HepG2 (cell line): Measurements from ENCODE around the gene PLPP3. TPM values are rescaled to one million over a fixed set of nuclear protein-coding genes. Genes with fewer than 3 reads are reported as not detected.

Experiments
- CSRNP1 ChIP-seq: sonication (generic); formaldehyde crosslinking; IDR thresholded peaks from 2 replicates; pipeline ENCODE4 v1.8.1; 2023; ENCODE audit warnings: mild to moderate bottlenecking, missing genetic modification reagents
- DBP ChIP-seq: sonication (generic); formaldehyde crosslinking; IDR thresholded peaks from 2 replicates; pipeline ENCODE4 v1.4.0; 2020; ENCODE audit warnings: missing genetic modification reagents; ENCODE audit errors: not compliant biosample characterization
- DZIP1 ChIP-seq: sonication (generic); formaldehyde crosslinking; IDR thresholded peaks from 2 replicates; pipeline ENCODE4 v1.5.0; 2020; ENCODE audit warnings: mild to moderate bottlenecking, missing genetic modification reagents
- GATAD1 ChIP-seq: IDR thresholded peaks from 2 replicates; pipeline ENCODE4 v1.6.1; 2016; ENCODE audit warnings: missing genetic modification reagents, missing compliant biosample characterization
- GPN1 ChIP-seq: sonication (generic); formaldehyde crosslinking; IDR thresholded peaks from 2 replicates; pipeline ENCODE4 v1.5.1; 2020; ENCODE audit warnings: missing genetic modification reagents, borderline replicate concordance
- JARID2 ChIP-seq: sonication (generic); formaldehyde crosslinking; IDR thresholded peaks from 2 replicates; pipeline ENCODE4 v1.8.1; 2023; ENCODE audit warnings: missing genetic modification reagents, inconsistent platforms; ENCODE audit not compliant: insufficient replicate concordance
- RERE ChIP-seq: IDR thresholded peaks from 2 replicates; pipeline ENCODE4 v1.6.1; 2016; ENCODE audit warnings: low read depth, missing genetic modification reagents, missing compliant biosample characterization
- TAF1 ChIP-seq: sonication (generic); formaldehyde crosslinking; IDR thresholded peaks from 2 replicates; pipeline ENCODE4 v1.4.0; 2020; ENCODE audit warnings: missing genetic modification reagents
- TCF7L2 ChIP-seq: IDR thresholded peaks from 2 replicates; pipeline ENCODE4 v1.6.1; 2011; ENCODE audit warnings: mild to moderate bottlenecking, low read depth, low read length, moderate library complexity
- ZC3H4 ChIP-seq: sonication (generic); formaldehyde crosslinking; IDR thresholded peaks from 2 replicates; pipeline ENCODE4 v1.4.0; 2020; ENCODE audit warnings: missing genetic modification reagents, borderline replicate concordance
- ZNF567 ChIP-seq: sonication (generic); formaldehyde crosslinking; IDR thresholded peaks from 2 replicates; pipeline ENCODE4 v1.8.1; 2023; ENCODE audit warnings: mild to moderate bottlenecking, missing genetic modification reagents, borderline replicate concordance
- ZNF580 ChIP-seq: IDR thresholded peaks from 2 replicates; pipeline ENCODE4 v1.6.1; 2016; ENCODE audit warnings: low read depth, borderline replicate concordance
- ZNF597 ChIP-seq: sonication (generic); formaldehyde crosslinking; IDR thresholded peaks from 2 replicates; pipeline ENCODE4 v1.5.0; 2020; ENCODE audit warnings: missing genetic modification reagents
- ZNF629 ChIP-seq: sonication (generic); formaldehyde crosslinking; conservative IDR thresholded peaks from 2 replicates; pipeline ENCODE4 v1.5.0; 2020; ENCODE audit warnings: missing genetic modification reagents
- ZNF713 ChIP-seq: sonication (generic); formaldehyde crosslinking; IDR thresholded peaks from 2 replicates; pipeline ENCODE4 v1.4.0; 2020; ENCODE audit warnings: mild to moderate bottlenecking, missing genetic modification reagents
- polyA plus RNA-seq, 8 experiments: library from polyadenylated mRNA; depleted of rRNA in 3 of 8; stranded (reverse) in 7 of 8; unstranded in 1 of 8; fragments of >200 nt; fragmentation: Illumina TruSeq in 4 of 8; extraction: Trizol in 4 of 8; gene quantifications; 2 replicates each; pipeline versions ENCODE4 v1.2.1 to v1.2.3, GENCODE V29; 2011 to 2016; ENCODE audit warnings: low read depth in 4 of 8, missing spikeins in 1 of 8, mixed read lengths in 1 of 8; ENCODE audit not compliant: insufficient read depth in 1 of 8
- total RNA-seq, 5 experiments: library from RNA; depleted of rRNA; stranded (reverse); fragments of >200 nt; fragmentation: Illumina TruSeq; extraction: Trizol; gene quantifications; 2 replicates each; pipeline ENCODE4 v1.2.3, GENCODE V29; 2016; ENCODE audit warnings: low read depth in 1 of 5

PLPP3 gene
- total and polyA plus RNA-seq, 2 of the 13 experiments (the other 11 are each of a cell fraction or from before 2014, with no cell fraction given), result 49.7 to 65.8 TPM

GRCh38 chr1:56461158-56462127 lies 117.9 kb downstream of the PLPP3 start (continued):
- TF ChIP-seq ZNF629 (peak; percentile 22; the same call in 1 of the 2 replicates), DBP (CRISPR knock-in tag) (no peak), ZNF567 (CRISPR knock-in tag) (no peak; the same call in 1 of the 2 replicates), TAF1 (CRISPR knock-in tag) (peak; percentile 37), GATAD1 (CRISPR knock-in tag) (peak; percentile 76), DZIP1 (CRISPR knock-in tag) (no peak), ZNF597 (CRISPR knock-in tag) (no peak), TCF7L2 (peak; percentile 33; the same call in 1 of the 2 replicates), RERE (peak; percentile 71; the same call in 1 of the 2 replicates), ZNF580 (CRISPR knock-in tag) (peak; percentile 89), ZC3H4 (CRISPR knock-in tag) (no peak), CSRNP1 (peak; percentile 83; the same call in 1 of the 2 replicates), ZNF713 (CRISPR knock-in tag) (no peak), GPN1 (no peak), JARID2 (CRISPR knock-in tag) (no peak)
